PFSK-1 (cell line): ENCODE data around the gene TRABD2A.

ENCODE experiments used
- REST ChIP-seq, 2 experiments: IDR thresholded peaks; 2 replicates each; pipeline versions ENCODE4 v1.6.1 to v1.8.0; 2011 to 2012; ENCODE audit warnings: low read depth in 2 of 2, low read length in 2 of 2, control low read depth in 1 of 2, inconsistent platforms in 1 of 2, mild to moderate bottlenecking in 1 of 2, moderate library complexity in 1 of 2; ENCODE audit not compliant: insufficient read depth in 1 of 2
- TAF1 ChIP-seq: IDR thresholded peaks from 2 replicates; pipeline ENCODE4 v1.6.1; 2012; ENCODE audit warnings: low read length, control low read depth, borderline replicate concordance; ENCODE audit not compliant: insufficient read depth

GRCh38 chr2:84823229-84823628 is 57.7 kb downstream of the TRABD2A start:
- TF ChIP-seq REST (IDR thresholded peaks at IDR 0.05; ENCODE audit: insufficient read depth in 1 of 2, low read depth in 2 of 2, low read length in 2 of 2) (no peak), TAF1 (no peak)
